AG20443 (cell line): ENCODE results near the gene HAAO.
"Not testable (repeated sequence)": the region's sequence is repeated elsewhere in the genome, so short reads cannot be mapped to it uniquely, and the experiment has no call there.

Experiments
- DNase-seq: peaks from one replicate; pipeline ENCODE4 v3.0.0; 2012; ENCODE audit warnings: low spot score, mixed read lengths

Gene HAAO

GRCh38 chr2:42792583-42793333 is at the start of gene HAAO:
Gene HAAO, minus strand, starts transcription at chr2:42792583. Its CDS starts 47 bp downstream, at chr2:42792536.
- DNase-seq: peak; percentile 64

DNA sequence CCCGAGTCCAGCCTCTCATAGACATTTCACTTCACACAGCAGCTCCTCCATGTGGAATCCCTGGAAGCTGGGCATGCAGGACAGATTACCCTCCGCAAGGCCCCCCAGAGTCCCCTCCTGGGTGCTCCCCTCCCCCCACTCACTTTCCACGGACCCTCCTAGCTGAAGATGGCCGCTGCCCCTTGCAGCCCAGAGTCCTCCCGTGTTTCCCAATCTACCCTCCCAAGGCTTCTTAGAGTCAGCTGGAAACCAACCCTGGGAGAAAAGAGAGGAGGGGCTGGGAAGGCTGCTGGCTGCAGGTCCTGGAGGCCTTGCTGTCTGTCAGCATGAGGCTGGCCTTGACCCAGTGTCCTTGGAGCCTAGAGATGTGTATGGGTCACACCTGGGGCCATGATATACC is 49.0 kb upstream of the HAAO start:
- no peak for DNase-seq

- DNase-seq: no peak
These were observed 48.4 kb upstream of the HAAO start for GRCh38 chr2:42840760-42841159.

DNA sequence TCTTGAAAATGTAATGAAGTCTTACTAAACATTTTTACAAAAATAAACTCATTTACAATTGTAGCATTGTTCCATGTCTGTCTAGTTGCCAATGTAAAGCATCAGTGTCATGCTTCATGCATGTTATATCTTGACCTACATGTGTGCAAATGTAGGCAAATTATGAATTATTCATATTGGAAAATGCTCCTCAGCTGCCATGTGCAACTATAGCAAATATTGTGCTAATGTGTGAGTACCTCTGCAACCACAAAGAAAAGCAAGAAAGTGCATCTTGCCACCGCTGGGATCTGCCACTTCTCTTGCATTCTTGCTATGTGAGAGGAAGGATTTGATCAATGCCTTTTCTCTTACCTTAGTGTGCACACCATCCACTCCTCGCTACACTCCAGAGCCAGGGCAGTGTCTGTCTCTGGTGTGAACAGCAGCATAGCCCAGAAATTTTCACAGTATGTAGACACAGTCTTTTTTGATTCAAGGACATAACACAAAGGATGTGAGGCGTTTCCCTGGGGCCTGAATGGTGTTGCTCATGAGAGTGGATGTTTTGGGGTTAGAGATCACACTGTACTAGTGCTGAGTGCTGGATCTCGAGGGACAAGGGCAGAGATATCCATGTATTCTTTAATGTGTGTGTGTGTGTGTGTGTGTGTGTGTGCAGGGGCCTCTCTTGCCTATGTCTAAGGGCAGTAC is 47.6 kb upstream of the HAAO start:
- DNase-seq: no peak

GRCh38 chr2:42838133-42838532 is 45.8 kb upstream of the HAAO start:
- no peak for DNase-seq

DNA sequence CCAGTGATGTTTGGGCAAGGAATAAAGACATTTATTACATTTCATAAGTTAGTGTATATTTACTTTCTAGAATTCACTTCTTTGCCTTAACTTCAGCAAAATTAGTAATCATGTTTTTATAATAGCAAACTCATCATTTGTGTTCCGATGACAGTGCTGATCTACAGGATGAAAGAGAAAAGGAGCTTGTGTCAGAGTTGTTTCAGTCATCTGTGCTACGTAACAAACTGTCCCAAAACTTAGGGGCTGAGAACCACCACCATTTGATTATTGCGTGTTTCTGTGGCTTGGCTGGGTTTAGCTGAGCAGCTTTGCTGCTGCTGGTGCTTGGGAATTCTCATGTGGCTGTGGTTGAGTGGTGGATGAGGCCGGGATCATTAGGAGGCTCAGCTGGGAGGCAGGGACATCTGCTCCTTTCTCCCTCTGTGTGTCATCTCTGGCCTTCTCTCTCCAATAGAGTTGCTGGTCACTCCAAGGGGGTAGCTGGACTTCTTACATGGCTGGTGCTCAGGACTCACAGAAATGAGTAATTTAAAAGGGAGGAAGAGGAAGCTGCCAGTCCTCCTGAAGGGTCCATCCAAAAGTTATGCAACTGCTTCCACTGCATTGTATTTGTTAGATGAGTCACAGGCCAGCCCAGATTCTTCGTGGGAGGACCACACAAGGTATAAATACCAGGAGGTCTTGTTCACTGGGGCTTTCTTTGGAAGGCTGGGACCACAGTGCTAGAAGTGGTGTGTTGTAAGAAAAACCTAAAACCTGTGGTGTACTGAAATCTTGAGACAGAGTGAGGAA is 43.4 kb upstream of the HAAO start:
- DNase-seq: peak; percentile 90

- no peak for DNase-seq
These were observed 41.8 kb upstream of the HAAO start for GRCh38 chr2:42834161-42834560.

- DNase-seq: no peak
These were observed 39.9 kb upstream of the HAAO start for GRCh38 chr2:42832289-42832634.

- DNase-seq: not testable (repeated sequence)
These were observed 39.3 kb upstream of the HAAO start for GRCh38 chr2:42831575-42832288.

GRCh38 chr2:42830922-42831574 is 38.7 kb upstream of the HAAO start:
- no peak for DNase-seq

GRCh38 chr2:42829671-42830440 is 37.5 kb upstream of the HAAO start:
- peak; percentile 39 for DNase-seq

DNA sequence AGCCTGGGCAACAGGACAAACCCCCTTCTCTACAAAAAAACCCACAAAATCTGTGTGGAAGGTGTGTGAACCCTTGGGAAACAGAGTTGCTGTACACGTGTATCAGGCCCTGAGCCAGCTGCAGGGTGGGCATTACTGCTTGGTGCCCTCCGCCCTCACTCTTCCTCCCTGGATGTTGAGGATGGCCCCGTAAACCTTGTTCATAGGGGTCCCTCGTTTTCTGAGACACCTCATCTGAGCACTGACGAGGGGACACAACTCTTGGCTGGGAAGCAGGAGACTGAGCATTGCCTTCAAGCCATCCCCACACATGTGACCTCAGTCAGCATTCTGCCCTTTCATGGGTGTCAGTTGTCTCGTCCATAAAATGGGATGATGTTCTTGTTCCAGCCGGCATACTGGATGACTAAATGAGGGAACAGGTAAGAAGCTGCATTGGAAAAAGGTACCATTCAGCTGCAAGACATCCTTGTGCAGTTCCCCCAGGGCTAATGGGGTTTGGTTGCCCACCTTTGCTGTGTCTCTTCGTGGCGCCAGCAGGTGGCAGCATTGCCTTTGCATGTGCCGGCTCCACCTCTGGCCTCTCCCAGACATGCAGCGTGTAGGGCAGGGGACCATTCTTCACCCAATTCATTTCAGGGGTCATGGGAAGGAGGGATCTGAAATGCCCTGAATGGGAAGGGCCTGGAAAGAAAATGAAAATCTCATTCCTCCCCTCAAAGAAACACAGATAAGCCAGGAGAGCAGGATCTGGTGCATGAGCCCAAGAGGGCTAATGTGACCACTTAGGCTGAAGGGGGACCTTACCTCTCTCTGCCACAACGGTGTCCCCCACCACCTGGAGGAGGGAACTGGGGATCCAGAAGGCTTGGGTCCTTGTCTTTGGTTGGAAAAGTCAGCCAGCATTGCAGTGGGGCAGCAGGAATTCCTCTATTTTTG is 36.4 kb upstream of the HAAO start:
- peak; percentile 87 for DNase-seq

DNA sequence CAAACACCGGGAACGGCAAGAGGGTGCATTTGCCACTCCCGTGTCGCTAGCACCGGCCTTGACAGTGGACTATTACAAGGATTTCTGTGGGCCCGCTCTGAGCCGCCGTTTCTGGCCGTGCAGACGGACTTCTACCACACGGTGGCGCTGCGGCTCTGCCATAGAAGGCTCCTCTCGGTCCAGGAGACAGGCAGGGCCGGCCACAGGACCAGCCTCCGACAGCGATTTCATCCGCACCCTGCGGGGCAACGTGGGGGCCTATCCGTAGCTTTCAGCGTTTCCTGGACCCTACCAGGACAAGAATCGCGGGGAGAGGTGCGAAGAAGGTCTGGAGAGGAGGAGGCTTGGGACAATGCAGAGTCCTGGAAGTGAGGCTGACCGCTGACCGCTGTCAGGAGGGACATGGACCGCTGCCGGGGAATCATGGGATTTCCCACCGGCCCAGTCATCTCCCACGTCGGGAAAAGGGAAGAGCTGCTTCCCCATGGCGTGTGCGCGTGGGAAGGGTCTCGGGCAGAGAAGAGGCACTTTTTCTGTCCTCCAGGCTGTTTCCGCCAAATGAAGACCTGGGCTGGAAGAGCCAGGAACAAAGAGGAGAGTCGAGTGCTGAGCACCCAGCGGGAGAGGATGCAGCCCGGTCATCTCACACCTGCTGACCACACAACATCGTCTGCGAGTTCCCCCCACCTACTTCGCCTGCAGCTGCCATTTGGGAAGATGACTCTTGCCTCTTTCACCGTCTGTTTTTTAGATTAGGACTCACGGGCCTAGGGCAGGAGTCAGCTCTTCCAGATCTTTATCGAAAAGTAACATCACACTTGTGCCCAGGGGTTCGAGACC is 35.5 kb upstream of the HAAO start:
- DNase-seq: peak; percentile 89

DNA sequence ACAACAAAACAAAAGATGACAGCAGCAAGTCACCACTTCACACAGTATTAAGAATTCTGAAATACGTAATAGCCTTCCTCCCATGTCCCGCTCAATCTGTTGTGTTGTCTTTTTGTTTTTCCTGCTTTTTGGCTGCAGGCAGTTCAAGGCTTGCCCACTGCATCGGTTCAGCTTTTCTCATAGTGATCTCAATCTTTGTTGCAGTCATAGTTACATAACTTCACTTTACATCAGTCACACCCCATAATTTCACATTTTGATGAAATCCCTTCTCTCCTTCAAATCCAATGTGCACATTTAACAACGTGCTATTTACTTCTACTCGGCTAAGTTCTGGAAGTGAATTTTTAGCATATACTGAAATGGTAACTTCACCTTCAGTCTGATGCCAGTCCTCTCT is 33.8 kb upstream of the HAAO start:
- no peak for DNase-seq

GRCh38 chr2:42824454-42824807 is 32.0 kb upstream of the HAAO start:
- DNase-seq: no peak

GRCh38 chr2:42823744-42824453 is 31.5 kb upstream of the HAAO start:
- DNase-seq: peak; percentile 47

GRCh38 chr2:42819160-42819559 is 26.8 kb upstream of the HAAO start:
- no peak for DNase-seq

DNA sequence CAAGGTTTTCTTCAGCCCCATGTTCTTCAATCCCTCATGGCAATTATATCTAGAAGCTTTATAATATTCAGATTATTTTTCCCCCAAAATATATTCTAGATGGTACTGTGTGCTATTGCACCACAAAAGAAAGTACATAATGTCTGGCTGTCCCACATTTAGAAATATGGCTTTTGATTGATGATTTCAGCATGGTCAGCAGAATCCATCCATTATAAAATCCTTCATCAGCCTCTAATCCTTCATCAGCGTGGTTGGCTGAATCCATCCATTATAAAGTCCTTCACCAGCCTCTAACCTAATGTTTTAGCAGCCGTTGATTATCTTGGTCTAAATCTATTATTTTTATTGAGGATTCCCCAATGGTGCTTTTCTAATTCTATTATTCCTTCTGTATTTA is 23.3 kb upstream of the HAAO start:
- no peak for DNase-seq
